Naive thymus-derived CD4-positive, alpha-beta T cell (primary cell): ENCODE measurements around the gene CRTC1. TPM values are rescaled to one million over a fixed set of nuclear protein-coding genes. Genes with fewer than 3 reads are reported as not detected.

Experiments used
- ATAC-seq: fragments of 150-1000 bp; cut with Tn5 transposase; 2 replicates; pipeline ENCODE4 v1.10.0; 2021; ENCODE audit warnings: mild to moderate bottlenecking, moderate library complexity
- CTCF ChIA-PET: fragments of 350-600 bp; sonication (Branson Sonifier 250); formaldehyde crosslinking; loops from one replicate; lab custom pipeline; 2021; ENCODE audit warnings: antibody characterized with exemption; lab: Charles Lee
- POLR2A ChIA-PET: fragments of 350-600 bp; sonication (Branson Sonifier 250); formaldehyde crosslinking; loops from one replicate; lab custom pipeline; 2021; ENCODE audit warnings: antibody characterized with exemption, inconsistent platforms; lab: Charles Lee
- DNase-seq, 9 donors: peaks; one replicate each; pipeline versions ENCODE4 v3.0.0 to v3.0.0-alpha.2; 2020 to 2022; ENCODE audit warnings: mixed read lengths in 1 of 9
- H3K27ac ChIP-seq: one replicate; pipeline ENCODE4 v1.7.0; 2013; ENCODE audit warnings: mild to moderate bottlenecking, low read depth, low read length, moderate library complexity
- H3K27me3 ChIP-seq, 2 donors: one replicate each; pipeline ENCODE4 v1.7.0; 2013; ENCODE audit warnings: low read length in 2 of 2, mild to moderate bottlenecking in 2 of 2, moderate library complexity in 2 of 2; ENCODE audit not compliant: control insufficient read depth in 2 of 2, insufficient read depth in 2 of 2
- H3K36me3 ChIP-seq, 3 experiments: 1 replicate in 2 of 3; 2 replicates in 1 of 3; pipeline ENCODE4 v1.7.0; 2013; ENCODE audit warnings: low read length in 3 of 3, mild to moderate bottlenecking in 3 of 3, moderate library complexity in 1 of 3; ENCODE audit not compliant: insufficient read depth in 3 of 3, control insufficient read depth in 2 of 3
- H3K4me1 ChIP-seq, 2 donors: one replicate each; pipeline ENCODE4 v1.7.0; 2013; ENCODE audit warnings: low read length in 2 of 2, mild to moderate bottlenecking in 2 of 2, moderate library complexity in 1 of 2; ENCODE audit not compliant: control insufficient read depth in 2 of 2, insufficient read depth in 2 of 2
- H3K4me3 ChIP-seq: 2 replicates; pipeline ENCODE4 v1.7.0; 2013; ENCODE audit warnings: mild to moderate bottlenecking, low read length
- H3K9me3 ChIP-seq, 3 experiments: 1 replicate in 2 of 3; 2 replicates in 1 of 3; pipeline ENCODE4 v1.7.0; 2013; ENCODE audit warnings: low read length in 3 of 3; ENCODE audit not compliant: control insufficient read depth in 2 of 3
- H3K27ac Mint-ChIP-seq, 9 donors: one replicate each; pipeline ENCODE4 v1.8.0; 2020 to 2022; ENCODE audit warnings: mixed read lengths in 9 of 9, mild to moderate bottlenecking in 8 of 9, moderate library complexity in 5 of 9, inconsistent platforms in 2 of 9
- H3K27me3 Mint-ChIP-seq, 5 donors: one replicate each; pipeline ENCODE4 v1.8.0; 2021 to 2022; ENCODE audit warnings: mixed read lengths in 5 of 5, mild to moderate bottlenecking in 1 of 5
- H3K36me3 Mint-ChIP-seq, 5 donors: one replicate each; pipeline ENCODE4 v1.8.0; 2020 to 2022; ENCODE audit warnings: mixed read lengths in 5 of 5, mild to moderate bottlenecking in 3 of 5, inconsistent platforms in 1 of 5
- H3K4me1 Mint-ChIP-seq, 7 donors: one replicate each; pipeline ENCODE4 v1.8.0; 2020 to 2022; ENCODE audit warnings: mixed read lengths in 7 of 7, mild to moderate bottlenecking in 3 of 7, inconsistent platforms in 1 of 7
- H3K4me3 Mint-ChIP-seq, 10 donors: one replicate each; pipeline ENCODE4 v1.8.0; 2020 to 2022; ENCODE audit warnings: mild to moderate bottlenecking in 10 of 10, mixed read lengths in 10 of 10, moderate library complexity in 6 of 10, inconsistent platforms in 2 of 10
- H3K9me3 Mint-ChIP-seq, 11 donors: one replicate each; pipeline ENCODE4 v1.8.0; 2020 to 2022; ENCODE audit warnings: mixed read lengths in 11 of 11, mild to moderate bottlenecking in 4 of 11, inconsistent platforms in 1 of 11, moderate library complexity in 1 of 11
- intact Hi-C, 2 donors: fragments of 100-400 bp; cut with micrococcal nuclease; formaldehyde crosslinking; loops; one replicate each; pipeline ENCODE4 v1.15.1; 2023
- polyA plus RNA-seq, 2 donors: library from polyadenylated mRNA; unstranded; fragments of 300-500 nt; fragmentation: Illumina TruSeq; gene quantifications; one replicate each; pipeline ENCODE4 v1.2.3, GENCODE V29; 2021
- total RNA-seq, 6 experiments: library from RNA in 5 of 6; stranded (reverse) in 5 of 6; gene quantifications; 1 replicate in 5 of 6; 2 replicates in 1 of 6; pipeline ENCODE4 v1.2.3 and lab custom pipeline; 2021 to 2026

The CRTC1 gene
- total and polyA plus RNA-seq, 7 experiments from 2014 or later: 0.97 to 23.4 (median 20.5) TPM

- H3K4me1 ChIP-seq: peaks cover 6 to 19% of the 10 kb centered on the region in 2 donors
- peak in 2 of 9 donors; percentile 12 to 14 for DNase-seq
- ATAC-seq: no peak
- peaks cover 0 to 5% (median 0%) of the 10 kb centered on the region in 11 donors for H3K9me3 Mint-ChIP-seq
- H3K27ac Mint-ChIP-seq: peak overlapping the region; percentile 70 to 96 (median 89)
- H3K27me3 ChIP-seq: no peaks in the 10 kb centered on the region
- ChIA-PET POLR2A (interaction anchor here (0.6 to 0.9 kb wide), 3 partner anchors 66 to 282 kb away, joined by 3 to 4 read pairs (median 3); partner anchors contain the start of genes COPE and DDX49), CTCF (no interaction called here)
- H3K4me3 Mint-ChIP-seq: peak overlapping the region; percentile 71 to 100 (median 88)
- no peaks in the 10 kb centered on the region for H3K9me3 ChIP-seq
- no peaks in the 10 kb centered on the region for H3K36me3 Mint-ChIP-seq
- H3K36me3 ChIP-seq: peaks cover 0 to 5% (median 0%) of the 10 kb centered on the region in 3 experiments
- peaks cover 23 to 53% (median 36%) of the 10 kb centered on the region in 7 donors for H3K4me1 Mint-ChIP-seq
- peak overlapping the region; percentile 83 for H3K4me3 ChIP-seq
- intact Hi-C loops: loop anchor here (2.0 to 5.0 kb wide), 5 partner anchors 49 to 769 kb away; partner anchors contain the start of genes FKBP8 (in 1 of the 2), GATAD2A (in 1 of the 2), ISYNA1 (in 1 of the 2) and REX1BD (in 1 of the 2)
- H3K27me3 Mint-ChIP-seq: peaks cover 0 to 18% (median 3%) of the 10 kb centered on the region in 5 donors
- peak overlapping the region; percentile 88 for H3K27ac ChIP-seq
Observed at GRCh38 chr19:18637673-18638630, 45.5 kb upstream of the CRTC1 start.

- Histone ChIP-seq H3K36me3 (peaks cover 0 to 5% (median 0%) of the 10 kb centered on the region in 3 experiments), H3K27me3 (no peaks in the 10 kb centered on the region), H3K9me3 (no peaks in the 10 kb centered on the region), H3K4me3 (no peak overlapping the region), H3K27ac (no peak overlapping the region), H3K4me1 (peaks cover 6 to 17% of the 10 kb centered on the region in 2 donors)
- Mint-ChIP-seq H3K36me3 (peaks cover 0 to 7% (median 0%) of the 10 kb centered on the region in 5 donors), H3K27ac (peak overlapping the region in 2 of 9 donors; percentile 45 to 72), H3K4me1 (peaks cover 19 to 61% (median 43%) of the 10 kb centered on the region in 7 donors), H3K9me3 (peaks cover 0 to 5% (median 0%) of the 10 kb centered on the region in 11 donors), H3K27me3 (peaks cover 0 to 9% (median 0%) of the 10 kb centered on the region in 5 donors), H3K4me3 (peak overlapping the region in 1 of 10 donors; percentile 6)
- DNase-seq: no peak
- intact Hi-C loops: loop anchor here (5.0 kb wide), 4 partner anchors 97 to 768 kb away; partner anchors contain the start of genes FKBP8 (in 1 of the 2), GATAD2A (in 1 of the 2) and ISYNA1 (in 1 of the 2)
- POLR2A ChIA-PET: interaction anchor here (0.9 kb wide), 1 partner anchor 68 kb away, joined by 4 read pairs; the partner anchor contains the start of gene UBA52
- CTCF ChIA-PET: no interaction called here
- no peak for ATAC-seq
Observed at GRCh38 chr19:18639706-18640243, 43.7 kb upstream of the CRTC1 start.

- Histone ChIP-seq H3K4me1 (no peaks in the 10 kb centered on the region), H3K9me3 (no peaks in the 10 kb centered on the region), H3K27me3 (no peaks in the 10 kb centered on the region), H3K27ac (no peak overlapping the region), H3K36me3 (peaks cover 0 to 5% (median 0%) of the 10 kb centered on the region in 3 experiments), H3K4me3 (no peak overlapping the region)
- ATAC-seq (peak; percentile 83), DNase-seq (no peak)
- Mint-ChIP-seq H3K9me3 (peaks cover 0 to 2% (median 0%) of the 10 kb centered on the region in 11 donors), H3K27ac (no peak overlapping the region), H3K4me3 (no peak overlapping the region), H3K36me3 (peaks cover 0 to 10% (median 2%) of the 10 kb centered on the region in 5 donors), H3K4me1 (peaks cover 12 to 48% (median 32%) of the 10 kb centered on the region in 7 donors), H3K27me3 (no peaks in the 10 kb centered on the region)
- ChIA-PET POLR2A (no interaction called here), CTCF (no interaction called here)
- intact Hi-C loops: no loop called here
Observed at GRCh38 chr19:18644196-18645034, 39.1 kb upstream of the CRTC1 start.

GRCh38 chr19:18645035-18645511 is 38.4 kb upstream of the CRTC1 start:
- Mint-ChIP-seq H3K36me3 (peaks cover 0 to 10% (median 2%) of the 10 kb centered on the region in 5 donors), H3K27me3 (no peaks in the 10 kb centered on the region), H3K9me3 (peaks cover 0 to 2% (median 0%) of the 10 kb centered on the region in 11 donors), H3K4me3 (no peak overlapping the region), H3K4me1 (peaks cover 10 to 48% (median 31%) of the 10 kb centered on the region in 7 donors), H3K27ac (no peak overlapping the region)
- Histone ChIP-seq H3K9me3 (no peaks in the 10 kb centered on the region), H3K27ac (no peak overlapping the region), H3K4me1 (no peaks in the 10 kb centered on the region), H3K27me3 (no peaks in the 10 kb centered on the region), H3K36me3 (peaks cover 0 to 8% (median 5%) of the 10 kb centered on the region in 3 experiments), H3K4me3 (no peak overlapping the region)
- intact Hi-C loops: no loop called here
- no peak for DNase-seq
- ATAC-seq: no peak
- ChIA-PET CTCF (no interaction called here), POLR2A (no interaction called here)

- no peak overlapping the region for H3K4me3 ChIP-seq
- no peak overlapping the region for H3K27ac ChIP-seq
- H3K4me1 ChIP-seq: no peaks in the 10 kb centered on the region
- CTCF ChIA-PET: no interaction called here
- ATAC-seq (no peak), DNase-seq (no peak)
- no peaks in the 10 kb centered on the region for H3K27me3 ChIP-seq
- peaks cover 0 to 11% (median 5%) of the 10 kb centered on the region in 3 experiments for H3K36me3 ChIP-seq
- Mint-ChIP-seq H3K4me1 (peaks cover 10 to 45% (median 31%) of the 10 kb centered on the region in 7 donors), H3K4me3 (no peak overlapping the region), H3K36me3 (peaks cover 0 to 10% (median 2%) of the 10 kb centered on the region in 5 donors), H3K27me3 (no peaks in the 10 kb centered on the region), H3K9me3 (peaks cover 0 to 2% (median 0%) of the 10 kb centered on the region in 11 donors), H3K27ac (no peak overlapping the region)
- POLR2A ChIA-PET: no interaction called here
- H3K9me3 ChIP-seq: no peaks in the 10 kb centered on the region
- intact Hi-C loops: no loop called here
Observed at GRCh38 chr19:18646535-18647370, 36.7 kb upstream of the CRTC1 start.
